Dendritic cell treated with granulocyte-macrophage colony-stimulating factor and Interleukin-4, amounts not matched to agents 40 ng/mL and 50 ng/mL, for 4 days (primary cell): ENCODE data around the gene HUNK.

Experiments
- H3K27ac Mint-ChIP-seq: one replicate; pipeline ENCODE4 v1.8.0; 2022; ENCODE audit warnings: mild to moderate bottlenecking, mixed read lengths
- H3K27me3 Mint-ChIP-seq: one replicate; pipeline ENCODE4 v1.8.0; 2022; ENCODE audit warnings: mild to moderate bottlenecking, mixed read lengths
- H3K36me3 Mint-ChIP-seq: one replicate; pipeline ENCODE4 v1.8.0; 2022; ENCODE audit warnings: low read depth, mixed read lengths
- H3K4me1 Mint-ChIP-seq: one replicate; pipeline ENCODE4 v1.8.0; 2022; ENCODE audit warnings: low read depth, mixed read lengths
- H3K4me3 Mint-ChIP-seq: one replicate; pipeline ENCODE4 v1.8.0; 2022; ENCODE audit warnings: mild to moderate bottlenecking, moderate library complexity, mixed read lengths
- H3K9me3 Mint-ChIP-seq: one replicate; pipeline ENCODE4 v1.8.0; 2022; ENCODE audit warnings: mixed read lengths
- intact Hi-C: fragments of 100-400 bp; cut with micrococcal nuclease; formaldehyde crosslinking; loops from one replicate; pipeline ENCODE4 v1.15.0; 2022

Gene HUNK

GRCh38 chr21:31911138-31911907, 38.5 kb downstream of the HUNK start:
- Mint-ChIP-seq H3K27me3 (peaks cover 21% of the 10 kb centered on the region), H3K27ac (no peak overlapping the region), H3K4me3 (no peak overlapping the region), H3K4me1 (no peaks in the 10 kb centered on the region), H3K9me3 (no peaks in the 10 kb centered on the region), H3K36me3 (no peaks in the 10 kb centered on the region)
- intact Hi-C loops: no loop called here

GRCh38 chr21:31912501-31912900, 39.7 kb downstream of the HUNK start:
- H3K27ac Mint-ChIP-seq: no peak overlapping the region
- H3K36me3 Mint-ChIP-seq: no peaks in the 10 kb centered on the region
- intact Hi-C loops: no loop called here
- H3K9me3 Mint-ChIP-seq: no peaks in the 10 kb centered on the region
- no peaks in the 10 kb centered on the region for H3K4me1 Mint-ChIP-seq
- peaks cover 17% of the 10 kb centered on the region for H3K27me3 Mint-ChIP-seq
- no peak overlapping the region for H3K4me3 Mint-ChIP-seq

GRCh38 chr21:31913182-31913608, 40.4 kb downstream of the HUNK start:
- H3K9me3 Mint-ChIP-seq: no peaks in the 10 kb centered on the region

GRCh38 chr21:31914472-31914871, 41.7 kb downstream of the HUNK start:
- Mint-ChIP-seq H3K4me1 (no peaks in the 10 kb centered on the region), H3K27ac (no peak overlapping the region), H3K36me3 (no peaks in the 10 kb centered on the region), H3K4me3 (no peak overlapping the region), H3K27me3 (peaks cover 2% of the 10 kb centered on the region), H3K9me3 (peaks cover 8% of the 10 kb centered on the region)
- intact Hi-C loops: no loop called here

More at GRCh38 chr21:31913182-31913608, 40.4 kb downstream of the HUNK start:
- no peaks in the 10 kb centered on the region for H3K4me1 Mint-ChIP-seq
- H3K4me3 Mint-ChIP-seq: no peak overlapping the region
- intact Hi-C loops: no loop called here
- H3K36me3 Mint-ChIP-seq: no peaks in the 10 kb centered on the region
- H3K27ac Mint-ChIP-seq: no peak overlapping the region
- peaks cover 13% of the 10 kb centered on the region for H3K27me3 Mint-ChIP-seq

GRCh38 chr21:31915566-31915965, 42.7 kb downstream of the HUNK start:
- intact Hi-C loops: no loop called here
- H3K4me1 Mint-ChIP-seq: no peaks in the 10 kb centered on the region
- no peak overlapping the region for H3K27ac Mint-ChIP-seq
- no peaks in the 10 kb centered on the region for H3K36me3 Mint-ChIP-seq
- peaks cover 8% of the 10 kb centered on the region for H3K9me3 Mint-ChIP-seq
- no peak overlapping the region for H3K4me3 Mint-ChIP-seq
- H3K27me3 Mint-ChIP-seq: no peaks in the 10 kb centered on the region

GRCh38 chr21:31917108-31917507, 44.3 kb downstream of the HUNK start:
- H3K9me3 Mint-ChIP-seq: peaks cover 8% of the 10 kb centered on the region
- H3K36me3 Mint-ChIP-seq: no peaks in the 10 kb centered on the region
- no peaks in the 10 kb centered on the region for H3K4me1 Mint-ChIP-seq
- no peaks in the 10 kb centered on the region for H3K27me3 Mint-ChIP-seq
- no peak overlapping the region for H3K4me3 Mint-ChIP-seq
- intact Hi-C loops: no loop called here
- H3K27ac Mint-ChIP-seq: no peak overlapping the region

GRCh38 chr21:31918250-31918775, 45.5 kb downstream of the HUNK start:
- Mint-ChIP-seq H3K27me3 (no peaks in the 10 kb centered on the region), H3K36me3 (no peaks in the 10 kb centered on the region), H3K9me3 (peaks cover 8% of the 10 kb centered on the region), H3K4me1 (no peaks in the 10 kb centered on the region), H3K4me3 (no peak overlapping the region), H3K27ac (no peak overlapping the region)
- intact Hi-C loops: no loop called here

- H3K36me3 Mint-ChIP-seq: no peaks in the 10 kb centered on the region
- no peak overlapping the region for H3K4me3 Mint-ChIP-seq
Measured at GRCh38 chr21:31920275-31920674, 47.5 kb downstream of the HUNK start.

GRCh38 chr21:31921079-31921478, 48.3 kb downstream of the HUNK start:
- intact Hi-C loops: no loop called here
- Mint-ChIP-seq H3K4me1 (no peaks in the 10 kb centered on the region), H3K27ac (no peak overlapping the region), H3K4me3 (no peak overlapping the region), H3K27me3 (no peaks in the 10 kb centered on the region), H3K9me3 (peaks cover 8% of the 10 kb centered on the region), H3K36me3 (no peaks in the 10 kb centered on the region)

More at GRCh38 chr21:31920275-31920674, 47.5 kb downstream of the HUNK start:
- Mint-ChIP-seq H3K9me3 (peaks cover 8% of the 10 kb centered on the region), H3K27me3 (no peaks in the 10 kb centered on the region), H3K27ac (no peak overlapping the region), H3K4me1 (no peaks in the 10 kb centered on the region)
- intact Hi-C loops: no loop called here

- no peaks in the 10 kb centered on the region for H3K4me1 Mint-ChIP-seq
- H3K9me3 Mint-ChIP-seq: peaks cover 15% of the 10 kb centered on the region
- no peak overlapping the region for H3K4me3 Mint-ChIP-seq
- no peaks in the 10 kb centered on the region for H3K27me3 Mint-ChIP-seq
- no peak overlapping the region for H3K27ac Mint-ChIP-seq
- no peaks in the 10 kb centered on the region for H3K36me3 Mint-ChIP-seq
- intact Hi-C loops: no loop called here
Measured at GRCh38 chr21:31922881-31923280, 50.1 kb downstream of the HUNK start.

- Mint-ChIP-seq H3K9me3 (peaks cover 11% of the 10 kb centered on the region), H3K27ac (no peak overlapping the region), H3K27me3 (no peaks in the 10 kb centered on the region), H3K4me1 (no peaks in the 10 kb centered on the region), H3K36me3 (no peaks in the 10 kb centered on the region), H3K4me3 (no peak overlapping the region)
- intact Hi-C loops: no loop called here
Measured at GRCh38 chr21:31923756-31924155, 50.9 kb downstream of the HUNK start.

- intact Hi-C loops: no loop called here
- no peaks in the 10 kb centered on the region for H3K27me3 Mint-ChIP-seq
- H3K4me1 Mint-ChIP-seq: no peaks in the 10 kb centered on the region
- no peaks in the 10 kb centered on the region for H3K36me3 Mint-ChIP-seq
- no peak overlapping the region for H3K4me3 Mint-ChIP-seq
- H3K9me3 Mint-ChIP-seq: peaks cover 7% of the 10 kb centered on the region
- H3K27ac Mint-ChIP-seq: no peak overlapping the region
Measured at GRCh38 chr21:31924548-31924947, 51.7 kb downstream of the HUNK start.

GRCh38 chr21:31926498-31926897, 53.7 kb downstream of the HUNK start:
- H3K27ac Mint-ChIP-seq: no peak overlapping the region
- H3K4me1 Mint-ChIP-seq: no peaks in the 10 kb centered on the region
- H3K9me3 Mint-ChIP-seq: peaks cover 7% of the 10 kb centered on the region
- no peaks in the 10 kb centered on the region for H3K27me3 Mint-ChIP-seq
- no peak overlapping the region for H3K4me3 Mint-ChIP-seq
- H3K36me3 Mint-ChIP-seq: no peaks in the 10 kb centered on the region
- intact Hi-C loops: no loop called here

- H3K9me3 Mint-ChIP-seq: peaks cover 7% of the 10 kb centered on the region
- intact Hi-C loops: no loop called here
- no peaks in the 10 kb centered on the region for H3K36me3 Mint-ChIP-seq
- no peaks in the 10 kb centered on the region for H3K27me3 Mint-ChIP-seq
- no peak overlapping the region for H3K4me3 Mint-ChIP-seq
- no peak overlapping the region for H3K27ac Mint-ChIP-seq
- H3K4me1 Mint-ChIP-seq: no peaks in the 10 kb centered on the region
Measured at GRCh38 chr21:31927689-31928353, 55.0 kb downstream of the HUNK start.
